Stimulated activated CD4-positive, alpha-beta T cell treated with anti-CD3 and anti-CD28 coated beads, Interleukin-15, amount 100 ng/mL, for 48 hours (primary cell): ENCODE measurements around the gene OLA1.

Experiments used
- DNase-seq, 2 donors: peaks; one replicate each; pipeline ENCODE4 v3.0.0-alpha.2; 2020; ENCODE audit warnings: low read depth in 2 of 2

Gene OLA1

GRCh38 chr2:174224665-174225288, 23.6 kb downstream of the OLA1 start:
- DNase-seq = no peak

- DNase-seq = no peak
Observed at GRCh38 chr2:174224125-174224524, 24.2 kb downstream of the OLA1 start.

DNA sequence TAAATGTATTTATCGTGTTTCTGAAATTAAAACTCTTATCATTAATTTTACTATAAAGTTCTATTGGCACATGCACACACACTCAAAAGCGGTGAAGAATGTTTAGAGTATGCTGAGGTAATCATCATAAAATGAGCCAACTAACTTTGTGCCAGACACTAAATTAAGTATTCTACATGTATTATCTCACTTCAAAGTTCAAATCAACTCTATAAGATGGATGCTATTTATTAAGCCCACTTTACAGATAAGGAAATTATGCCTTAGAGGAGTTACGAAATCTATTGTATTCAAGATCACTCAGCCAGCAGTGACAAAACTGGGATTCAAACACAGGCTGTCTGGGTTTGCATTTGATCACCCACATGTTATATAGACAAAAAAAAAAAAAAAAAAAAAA, 24.9 kb downstream of the OLA1 start:
- DNase-seq = no peak

DNA sequence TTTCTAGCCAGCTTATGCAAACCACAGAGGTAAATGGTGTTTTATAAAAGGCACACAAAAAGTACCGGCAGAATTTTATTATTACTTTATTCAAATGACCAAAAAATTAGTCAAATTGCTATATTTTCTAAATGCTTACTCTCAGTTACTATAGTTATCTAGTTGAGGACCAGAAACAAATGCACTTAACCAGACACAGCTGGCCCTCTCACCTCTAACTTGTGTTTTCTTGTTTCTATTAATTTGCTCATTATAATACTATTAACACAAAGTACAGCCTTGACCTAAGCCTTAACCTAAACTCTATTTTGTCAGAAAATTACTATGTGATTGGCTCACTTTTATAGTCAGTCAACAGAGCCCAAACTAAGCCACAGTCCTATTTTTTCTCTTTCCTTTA, 26.2 kb downstream of the OLA1 start:
- no peak for DNase-seq

- DNase-seq = no peak
Observed at GRCh38 chr2:174219321-174219720, 29.0 kb downstream of the OLA1 start.

DNA sequence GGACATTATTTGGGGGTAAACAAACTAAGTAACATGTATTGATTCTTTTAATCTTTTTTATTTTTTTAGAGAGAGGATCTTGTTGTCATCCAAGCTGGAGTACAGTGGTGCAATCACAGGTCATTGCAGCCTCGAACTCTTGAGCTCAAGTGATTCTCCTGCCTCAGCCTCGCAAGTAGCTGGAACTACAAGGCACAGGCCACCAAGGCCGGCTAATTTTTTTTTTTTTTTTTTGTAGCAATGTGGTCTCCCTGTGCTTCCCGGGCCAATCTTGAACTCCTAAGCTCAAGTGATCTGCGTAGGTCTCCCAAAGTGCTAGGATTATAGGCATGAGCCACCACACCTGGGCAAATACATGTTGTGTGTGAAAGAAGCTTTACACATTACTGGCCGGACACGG, 29.6 kb downstream of the OLA1 start:
- no peak for DNase-seq

DNA sequence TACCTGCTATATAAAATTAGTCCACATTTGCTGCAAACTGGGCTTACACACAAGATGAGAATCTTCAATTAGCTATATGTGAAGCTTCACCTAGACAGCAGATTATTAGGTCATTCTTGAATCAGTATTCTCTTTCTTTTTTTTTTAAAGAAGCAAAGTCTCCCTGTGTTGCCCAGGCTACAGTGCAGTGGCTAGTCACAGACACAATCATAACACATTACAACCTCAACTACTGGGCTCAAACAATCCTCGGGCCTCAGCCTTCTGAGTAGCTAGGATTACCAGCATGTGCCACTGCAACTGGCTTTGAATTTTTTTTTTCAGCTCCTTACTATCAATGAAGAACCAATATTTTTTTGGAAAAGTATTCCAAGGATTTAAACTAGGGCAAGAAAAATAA, 30.5 kb downstream of the OLA1 start:
- no peak for DNase-seq

- no peak for DNase-seq
Observed at GRCh38 chr2:174211954-174212353, 36.4 kb downstream of the OLA1 start.

DNA sequence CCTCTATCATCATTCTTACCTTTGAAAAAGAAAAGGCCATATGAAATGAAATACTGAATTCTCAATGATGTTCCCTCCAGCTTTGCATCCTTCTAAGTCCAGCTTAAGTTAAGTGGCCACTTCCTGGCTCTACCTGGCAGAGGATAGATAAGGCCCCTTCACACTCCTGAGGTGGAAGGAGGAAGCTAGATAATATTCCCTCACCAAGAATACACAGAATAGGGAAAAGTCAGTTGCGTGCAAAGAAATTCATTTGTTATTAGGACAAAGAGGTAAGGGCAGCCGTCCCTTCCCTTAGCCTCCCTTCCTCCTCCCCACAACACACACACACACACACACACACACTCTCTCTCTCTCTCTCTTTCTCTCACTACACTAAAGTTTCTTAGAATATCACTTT, 37.5 kb downstream of the OLA1 start:
- no peak for DNase-seq

GRCh38 chr2:174209325-174209724, 39.0 kb downstream of the OLA1 start:
- no peak for DNase-seq

GRCh38 chr2:174208026-174208425, 40.3 kb downstream of the OLA1 start:
- DNase-seq = no peak

DNA sequence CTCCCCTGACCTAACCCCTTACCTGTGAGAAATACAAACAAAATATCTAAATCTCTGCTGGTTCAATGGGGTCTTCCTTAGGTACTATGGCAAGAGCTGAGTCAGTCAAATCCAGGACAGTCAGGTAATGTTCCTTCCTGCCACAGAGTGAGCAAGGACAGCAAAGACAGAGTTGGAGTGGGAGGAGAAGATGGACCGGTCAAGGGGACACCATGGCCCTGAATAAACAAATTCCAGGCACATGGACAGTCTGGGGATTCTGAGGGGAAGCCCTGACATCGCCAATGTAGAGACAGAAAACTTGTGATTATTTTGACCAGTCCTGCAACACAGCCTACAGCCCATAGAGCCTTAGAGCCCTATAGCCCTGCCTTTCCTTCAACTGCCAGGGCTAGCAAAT, 42.8 kb downstream of the OLA1 start:
- no peak for DNase-seq

- DNase-seq = no peak
Observed at GRCh38 chr2:174202188-174202587, 46.1 kb downstream of the OLA1 start.

- no peak for DNase-seq
Observed at GRCh38 chr2:174198846-174199564, 49.3 kb downstream of the OLA1 start.

GRCh38 chr2:174195253-174195652, 53.1 kb downstream of the OLA1 start:
- no peak for DNase-seq

- no peak for DNase-seq
Observed at GRCh38 chr2:174193737-174194136, 54.6 kb downstream of the OLA1 start.

GRCh38 chr2:174192664-174193063, 55.7 kb downstream of the OLA1 start:
- DNase-seq = no peak

DNA sequence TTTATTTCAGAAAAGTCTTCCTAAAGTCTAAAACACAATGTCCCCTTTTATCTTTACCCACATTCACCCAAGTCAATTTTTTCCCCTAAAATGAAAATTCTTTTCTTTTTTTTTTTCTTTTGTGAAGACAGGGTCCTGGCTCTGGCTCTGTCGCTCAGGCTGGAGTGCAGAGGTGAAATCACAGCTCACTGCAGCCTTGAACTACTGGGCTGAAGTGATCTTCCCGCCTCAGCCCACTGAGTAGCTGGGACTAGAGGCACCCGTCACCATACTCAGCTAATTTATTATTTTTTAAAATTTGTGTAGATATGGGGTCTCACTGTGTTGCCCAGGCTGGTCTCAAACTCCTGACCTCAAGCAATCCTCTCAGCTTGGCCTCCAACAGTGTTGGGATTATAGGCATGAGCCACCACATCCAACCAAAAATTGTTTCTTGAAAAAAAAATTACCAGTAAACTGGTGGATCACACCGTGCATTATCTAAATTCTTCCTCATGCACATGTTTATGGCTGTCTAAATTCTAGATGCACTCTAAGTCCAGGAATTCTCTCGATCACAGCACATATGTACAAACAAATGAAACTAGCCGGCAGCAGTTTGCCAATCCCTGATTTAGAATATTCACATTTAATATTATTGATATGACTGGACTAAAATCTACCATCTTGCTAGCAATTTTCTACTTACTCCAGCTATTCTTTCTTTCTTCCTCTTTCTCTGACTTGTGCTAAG, 56.8 kb downstream of the OLA1 start:
- no peak for DNase-seq

GRCh38 chr2:174184915-174185314, 63.4 kb downstream of the OLA1 start:
- DNase-seq = no peak

- no peak for DNase-seq
Observed at GRCh38 chr2:174184504-174184903, 63.8 kb downstream of the OLA1 start.

DNA sequence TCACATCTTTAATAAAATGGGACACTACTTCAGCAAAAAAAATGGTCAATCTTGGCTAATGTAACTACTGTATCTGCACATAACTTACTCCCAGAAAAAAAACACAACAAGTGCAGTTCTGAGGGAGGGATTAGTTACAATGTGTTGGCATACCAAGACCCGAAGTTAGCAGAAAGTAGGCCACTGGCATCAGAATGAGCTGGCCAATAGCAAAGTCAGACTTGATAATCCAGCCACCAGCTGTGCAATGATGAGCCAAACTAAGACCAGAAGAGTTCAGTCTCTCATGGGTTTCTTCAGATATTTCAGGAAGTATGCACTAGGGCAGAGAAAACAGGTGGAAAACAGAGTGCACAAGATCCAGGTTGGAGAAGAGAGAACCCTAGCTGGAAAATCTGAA, 65.3 kb downstream of the OLA1 start:
- DNase-seq = no peak

DNA sequence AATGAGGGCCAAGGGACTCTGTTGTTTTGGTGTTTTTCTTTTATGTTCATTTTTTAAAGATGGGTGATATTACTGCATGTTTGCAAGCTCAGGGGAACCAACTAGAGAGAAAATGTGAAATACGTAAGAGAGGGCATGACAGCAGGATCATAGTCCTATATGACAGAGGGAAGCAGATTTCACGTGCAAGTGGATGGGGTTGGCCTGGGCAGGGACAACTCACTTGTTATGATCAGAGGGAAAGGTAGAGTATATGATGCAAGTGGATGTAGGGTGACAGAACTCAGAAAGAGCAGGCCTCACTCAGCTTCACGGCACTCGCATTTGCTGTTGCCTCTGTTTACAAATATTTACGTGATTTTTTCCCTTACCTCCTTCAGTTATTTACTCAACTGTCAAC, 67.0 kb downstream of the OLA1 start:
- no peak for DNase-seq

GRCh38 chr2:174180726-174181236, 67.6 kb downstream of the OLA1 start:
- no peak for DNase-seq
